IPS-NIHi11 (cell line): ENCODE data around the gene IRAG1.

Source experiments
- DNase-seq: peaks from one replicate; pipeline ENCODE4 v3.0.0; 2012; ENCODE audit warnings: mixed read lengths, low spot score

The IRAG1 gene

DNA sequence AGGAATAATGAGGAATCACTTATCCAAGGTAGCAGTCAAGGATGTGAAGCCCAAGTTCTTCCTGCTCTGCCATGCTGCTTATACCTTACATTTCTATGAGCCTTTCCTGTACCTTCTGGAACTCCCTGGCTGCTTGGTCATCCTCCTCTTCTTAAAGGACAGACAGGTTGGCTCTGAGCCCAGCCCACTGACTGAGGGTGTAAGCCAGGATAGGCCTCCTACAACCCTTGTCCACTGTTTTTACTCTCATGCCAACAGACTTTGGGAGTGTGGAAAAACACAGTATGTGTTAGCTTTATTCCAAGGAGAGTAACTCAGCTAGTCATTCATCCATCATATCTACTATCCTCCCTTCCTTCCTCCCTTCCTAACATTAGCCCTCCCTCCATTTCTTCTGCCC lies 47.5 kb downstream of the IRAG1 start:
- no peak for DNase-seq

DNA sequence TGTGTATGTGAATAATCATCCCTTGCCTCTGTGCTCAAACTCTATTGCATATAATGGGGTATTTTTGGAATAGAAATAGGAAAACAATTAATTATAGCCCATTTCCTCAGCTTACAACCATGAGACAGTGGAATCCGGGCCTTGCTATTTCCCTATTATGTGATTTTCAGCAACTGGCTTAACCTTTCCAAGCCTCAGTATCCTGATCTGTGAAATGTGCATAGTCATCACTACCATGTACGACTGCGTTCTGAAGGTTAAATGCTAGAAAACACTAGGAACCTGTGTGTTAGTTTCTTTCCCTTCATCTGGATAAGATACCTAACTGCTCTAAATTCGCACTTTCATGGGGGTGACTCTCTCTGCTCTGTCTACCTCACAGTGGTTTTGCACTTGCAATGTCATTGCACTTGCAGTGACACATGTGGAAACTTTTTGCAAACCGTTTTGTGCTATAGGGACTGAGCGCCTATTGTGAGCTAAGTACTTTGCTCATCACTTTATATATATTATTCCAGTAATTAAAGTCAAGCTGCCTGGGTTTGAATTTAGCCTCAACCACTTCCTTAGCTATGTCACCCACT lies 48.3 kb downstream of the IRAG1 start:
- no peak for DNase-seq
